ENCODE data around the gene MAIP1. TPM values are rescaled to one million over a fixed set of nuclear protein-coding genes. Genes with fewer than 3 reads are reported as not detected.

The MAIP1 gene
- total and polyA plus RNA-seq, 9 of the 15 experiments (the other 6 are each of a cell fraction or from before 2014, with no cell fraction given): 3.6 to 30.0 (median 24.5) TPM

- TF ChIP-seq ERF (CRISPR knock-in tag; IDR thresholded peaks at IDR 0.05) (no peak), SMARCA5 (IDR thresholded peaks at IDR 0.05) (no peak), CTCFL (IDR thresholded peaks at IDR 0.05; ENCODE audit: borderline replicate concordance, insufficient read depth, low read depth, low read length, poor library complexity, severe bottlenecking) (peak; percentile 43), ZBTB40 (IDR thresholded peaks at IDR 0.05) (peak; percentile 61), ZBTB40 (CRISPR knock-in tag; IDR thresholded peaks at IDR 0.05) (no peak), THRAP3 (IDR thresholded peaks at IDR 0.05; ENCODE audit: borderline replicate concordance) (no peak), E2F3 (CRISPR knock-in tag; IDR thresholded peaks at IDR 0.05) (no peak), CHD2 (IDR thresholded peaks at IDR 0.05; ENCODE audit: low read depth, low read length) (no peak), ELF1 (tag; IDR thresholded peaks at IDR 0.05) (peak; percentile 50), DDX20 (tag; IDR thresholded peaks at IDR 0.05; ENCODE audit: low read depth) (no peak)
- TF ChIP-seq, protein P1, sequence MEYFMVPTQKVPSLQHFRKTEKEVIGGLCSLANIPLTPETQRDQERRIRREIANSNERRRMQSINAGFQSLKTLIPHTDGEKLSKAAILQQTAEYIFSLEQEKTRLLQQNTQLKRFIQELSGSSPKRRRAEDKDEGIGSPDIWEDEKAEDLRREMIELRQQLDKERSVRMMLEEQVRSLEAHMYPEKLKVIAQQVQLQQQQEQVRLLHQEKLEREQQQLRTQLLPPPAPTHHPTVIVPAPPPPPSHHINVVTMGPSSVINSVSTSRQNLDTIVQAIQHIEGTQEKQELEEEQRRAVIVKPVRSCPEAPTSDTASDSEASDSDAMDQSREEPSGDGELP (CRISPR knock-in tag; IDR thresholded peaks at IDR 0.05; ENCODE audit: borderline replicate concordance): no peak
- TF ChIP-seq, protein P2, sequence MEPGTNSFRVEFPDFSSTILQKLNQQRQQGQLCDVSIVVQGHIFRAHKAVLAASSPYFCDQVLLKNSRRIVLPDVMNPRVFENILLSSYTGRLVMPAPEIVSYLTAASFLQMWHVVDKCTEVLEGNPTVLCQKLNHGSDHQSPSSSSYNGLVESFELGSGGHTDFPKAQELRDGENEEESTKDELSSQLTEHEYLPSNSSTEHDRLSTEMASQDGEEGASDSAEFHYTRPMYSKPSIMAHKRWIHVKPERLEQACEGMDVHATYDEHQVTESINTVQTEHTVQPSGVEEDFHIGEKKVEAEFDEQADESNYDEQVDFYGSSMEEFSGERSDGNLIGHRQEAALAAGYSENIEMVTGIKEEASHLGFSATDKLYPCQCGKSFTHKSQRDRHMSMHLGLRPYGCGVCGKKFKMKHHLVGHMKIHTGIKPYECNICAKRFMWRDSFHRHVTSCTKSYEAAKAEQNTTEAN (CRISPR knock-in tag; IDR thresholded peaks at IDR 0.05): no peak
- TF ChIP-seq, protein P3, sequence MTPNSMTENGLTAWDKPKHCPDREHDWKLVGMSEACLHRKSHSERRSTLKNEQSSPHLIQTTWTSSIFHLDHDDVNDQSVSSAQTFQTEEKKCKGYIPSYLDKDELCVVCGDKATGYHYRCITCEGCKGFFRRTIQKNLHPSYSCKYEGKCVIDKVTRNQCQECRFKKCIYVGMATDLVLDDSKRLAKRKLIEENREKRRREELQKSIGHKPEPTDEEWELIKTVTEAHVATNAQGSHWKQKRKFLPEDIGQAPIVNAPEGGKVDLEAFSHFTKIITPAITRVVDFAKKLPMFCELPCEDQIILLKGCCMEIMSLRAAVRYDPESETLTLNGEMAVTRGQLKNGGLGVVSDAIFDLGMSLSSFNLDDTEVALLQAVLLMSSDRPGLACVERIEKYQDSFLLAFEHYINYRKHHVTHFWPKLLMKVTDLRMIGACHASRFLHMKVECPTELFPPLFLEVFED (CRISPR knock-in tag; conservative IDR thresholded peaks at IDR 0.05): no peak
Observed at GRCh38 chr2:199985625-199986207, 30.3 kb downstream of the MAIP1 start (continued).

All from K562 (cell line).